A549 treated with AZD9567 at 1 μM for 4 hours (cell line): ENCODE results near the gene CNTN1. TPM values are rescaled to one million over a fixed set of nuclear protein-coding genes. Genes with fewer than 3 reads are reported as not detected.

Source experiments
- total RNA-seq: library from RNA; stranded (reverse); fragments of 200-300 nt; extraction: Qiagen RNA extraction; gene quantifications from 5 replicates; pipeline ENCODE4 v1.2.3, GENCODE V29; 2022; ENCODE audit not compliant: insufficient read depth

Gene CNTN1
- 38.5 to 56.9 TPM (median 50.7 TPM) in 5 replicates for total RNA-seq

DNA sequence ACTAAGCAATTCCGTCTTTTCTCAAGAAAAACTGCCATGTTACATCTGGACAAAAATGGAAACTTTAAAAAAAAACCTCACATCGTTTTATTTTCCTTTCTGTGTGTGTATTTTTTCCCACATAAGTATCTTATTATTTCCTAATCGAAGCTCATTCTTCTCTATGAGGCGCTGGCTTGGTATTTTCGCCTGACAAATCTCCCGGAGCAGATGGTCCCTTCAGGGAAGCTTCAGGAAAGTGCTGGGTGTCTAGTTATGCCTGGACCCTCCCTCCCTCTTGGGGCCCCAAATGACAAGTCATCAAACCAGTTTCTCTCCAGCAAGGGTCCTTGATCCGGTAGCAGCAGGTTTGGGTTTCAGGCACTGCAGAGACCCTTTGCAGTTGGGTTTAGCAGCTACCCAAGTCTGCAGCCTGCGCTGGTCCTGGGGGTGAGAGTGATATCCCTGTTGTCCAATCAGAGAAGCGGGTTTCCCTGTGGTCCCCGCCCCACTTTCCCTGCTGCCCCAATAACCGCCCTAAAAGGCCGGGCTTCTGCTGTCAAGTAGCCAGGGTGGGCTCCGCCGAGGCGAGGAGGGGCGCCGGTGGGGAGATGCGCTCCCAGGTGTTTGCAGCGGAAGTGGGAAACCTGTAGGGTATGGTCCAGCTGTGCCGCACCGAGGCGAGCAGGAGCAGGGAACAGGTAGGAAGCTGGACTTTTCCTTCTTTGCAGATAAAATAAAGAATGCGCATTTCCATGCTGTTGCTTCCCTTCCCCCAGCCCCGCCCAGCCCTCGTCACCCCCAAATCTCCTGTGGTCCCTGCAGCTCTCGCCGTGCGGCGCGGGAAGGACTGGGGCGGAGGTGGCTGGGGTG is at the start of gene CNTN1:
TSS of gene CNTN1 (plus strand) at position 527 of the 852 bp plus-strand sequence.

